Measurements from ENCODE around the gene GRAMD4.

GRAMD4 gene

DNA sequence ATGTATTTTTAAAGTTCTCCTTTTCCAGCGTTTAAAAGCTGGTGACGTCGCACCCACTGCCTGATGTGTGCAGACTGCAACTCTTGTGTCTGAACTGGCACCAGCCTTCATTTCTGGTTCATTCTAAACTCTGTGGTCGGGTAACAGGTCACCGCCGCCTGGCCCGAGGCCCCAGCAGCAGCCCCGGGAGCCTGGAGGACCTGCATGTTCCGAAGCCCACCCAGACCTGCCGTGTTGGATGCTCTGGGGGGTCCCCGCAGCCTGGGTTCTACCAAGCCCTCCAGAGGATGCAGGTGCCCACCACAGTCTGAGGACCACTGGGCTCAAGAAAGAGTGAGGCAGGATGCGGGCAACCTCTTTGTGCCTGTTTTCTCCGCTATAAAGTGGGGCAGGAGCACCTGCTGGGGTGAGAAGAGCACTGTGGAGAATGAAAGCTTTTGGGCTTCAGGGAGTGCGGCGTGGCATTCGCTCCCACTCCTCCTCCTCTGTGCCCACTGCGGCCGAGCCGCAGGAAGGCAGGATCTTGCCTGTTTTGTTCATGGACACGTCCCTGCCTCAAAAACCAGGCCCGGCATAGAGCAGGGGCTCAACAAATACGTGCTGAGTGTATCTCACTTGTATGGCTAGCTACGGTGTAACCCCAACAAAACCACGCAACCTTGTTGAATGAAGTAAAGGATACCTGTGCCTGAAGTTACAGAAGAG lies 77.8 kb downstream of the GRAMD4 start:
- in situ Hi-C loops (cut with HindIII; ENCODE audit: low pct_unique_long_range_greater_than_20kb, low sequenced_read_pairs), result no loop called here
- no peak for TF ChIP-seq JUND (IDR thresholded peaks at IDR 0.05; ENCODE audit: low read depth)
- DNase-seq (ENCODE audit: low read depth in 1 of 2, low spot score in 1 of 2), result no peak

DNA sequence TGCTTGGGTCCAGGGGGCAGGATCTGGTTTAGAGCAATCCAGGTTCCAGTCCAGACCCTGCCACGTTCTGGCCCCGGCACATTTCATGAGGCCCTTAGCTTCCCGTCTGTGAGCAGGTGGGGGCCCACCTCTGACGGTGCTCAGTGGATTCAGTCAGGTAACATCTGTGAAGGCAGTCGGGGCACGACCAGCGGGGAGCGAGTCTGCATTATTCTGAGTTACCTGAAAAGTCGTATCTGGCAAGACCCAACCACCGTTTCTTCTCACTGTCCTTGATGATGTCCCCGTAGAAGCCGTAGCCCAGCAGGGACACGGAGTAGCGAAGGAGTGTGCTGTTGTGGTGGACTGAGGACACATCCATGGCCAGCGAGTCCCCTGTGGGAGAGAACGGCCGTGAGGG lies 78.9 kb downstream of the GRAMD4 start:
- TF ChIP-seq JUND (IDR thresholded peaks at IDR 0.05; ENCODE audit: low read depth), result no peak
- in situ Hi-C loops (cut with HindIII; ENCODE audit: low pct_unique_long_range_greater_than_20kb, low sequenced_read_pairs), result no loop called here
- DNase-seq (ENCODE audit: low read depth in 1 of 2, low spot score in 1 of 2), result no peak

DNA sequence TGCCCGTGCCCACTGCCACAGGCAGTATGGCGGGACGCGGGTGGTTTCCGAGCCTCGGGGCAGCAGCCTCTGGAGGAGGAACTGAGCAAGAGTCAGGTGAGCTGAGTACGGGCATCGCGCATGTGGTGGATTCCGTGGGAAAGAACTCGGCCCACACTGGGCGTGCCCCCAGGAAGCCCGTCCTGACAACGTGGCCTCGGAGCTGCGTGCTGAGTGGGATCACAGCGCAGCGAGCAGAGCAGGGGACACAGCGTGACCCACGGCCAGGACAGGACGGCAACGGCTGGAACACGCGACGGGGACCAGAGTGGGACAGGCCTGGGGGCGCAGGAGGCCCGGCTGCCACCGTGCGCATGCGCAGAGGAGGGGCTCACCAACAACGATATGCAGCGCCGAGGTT lies 81.1 kb downstream of the GRAMD4 start:
- no peak for TF ChIP-seq JUND (IDR thresholded peaks at IDR 0.05; ENCODE audit: low read depth)
- no peak for DNase-seq (ENCODE audit: low read depth in 1 of 2, low spot score in 1 of 2)
- in situ Hi-C loops (cut with HindIII; ENCODE audit: low pct_unique_long_range_greater_than_20kb, low sequenced_read_pairs), result no loop called here

DNA sequence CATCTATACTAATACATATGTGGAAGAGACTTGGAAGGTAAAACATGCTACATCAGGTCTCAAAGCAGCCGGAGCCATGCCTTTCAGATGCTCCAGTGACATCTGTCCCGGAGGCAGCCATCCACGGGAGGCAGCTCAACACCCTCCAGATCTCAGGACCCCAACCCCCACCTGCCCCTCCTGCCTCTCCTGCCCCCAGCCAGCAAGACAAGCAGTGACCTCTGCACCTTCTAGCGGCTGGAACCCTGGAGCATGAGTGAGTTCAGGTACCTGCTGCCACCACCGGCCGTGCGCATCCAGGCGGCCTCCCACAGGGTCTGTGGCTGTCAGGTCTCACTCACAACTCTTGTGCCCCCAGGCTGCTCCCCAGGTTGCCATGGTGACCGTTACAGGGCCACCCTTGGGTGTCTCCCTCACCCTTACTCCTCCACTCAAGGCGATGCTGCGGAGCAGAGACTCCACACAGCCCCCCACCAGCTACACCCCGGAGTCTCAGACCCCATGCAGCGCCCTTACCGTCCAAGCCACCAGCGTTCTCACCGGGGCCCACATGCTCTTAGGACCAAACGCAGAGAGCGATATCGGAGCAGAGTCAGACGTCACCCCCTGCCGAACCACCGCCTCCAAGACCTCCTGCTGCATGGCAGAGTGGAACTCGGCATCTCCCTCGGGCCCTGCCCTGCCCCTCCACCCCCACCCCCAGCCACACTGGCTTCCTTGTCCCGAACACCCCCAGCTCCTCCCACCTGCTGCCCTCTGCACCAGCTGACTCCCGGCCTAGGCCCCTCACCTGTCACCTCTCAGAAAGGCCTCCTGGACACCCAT lies 83.2 kb downstream of the GRAMD4 start:
- DNase-seq (ENCODE audit: low read depth in 1 of 2, low spot score in 1 of 2), result no peak
- in situ Hi-C loops (cut with HindIII; ENCODE audit: low pct_unique_long_range_greater_than_20kb, low sequenced_read_pairs), result no loop called here
- no peak for TF ChIP-seq JUND (IDR thresholded peaks at IDR 0.05; ENCODE audit: low read depth)

DNA sequence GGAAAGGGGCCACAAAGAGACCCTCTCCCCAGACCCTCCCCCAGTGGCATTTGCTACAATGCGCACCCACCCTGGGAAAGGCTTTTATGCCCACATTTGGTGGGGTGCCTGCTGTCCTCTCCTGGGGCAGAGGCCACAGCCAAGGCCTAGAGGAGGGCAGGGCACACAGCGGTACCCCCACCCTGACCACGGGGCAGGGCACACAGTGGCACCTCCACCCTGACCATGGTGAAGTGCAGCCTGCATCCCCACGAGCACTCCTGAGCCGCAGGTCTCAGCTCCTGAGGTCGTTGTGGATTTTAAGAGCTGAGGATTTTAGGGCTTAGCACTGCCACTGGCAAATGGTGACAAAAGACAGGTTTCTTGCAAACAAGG lies 83.8 kb downstream of the GRAMD4 start:
- DNase-seq (ENCODE audit: low read depth in 1 of 2, low spot score in 1 of 2), result no peak
- in situ Hi-C loops (cut with HindIII; ENCODE audit: low pct_unique_long_range_greater_than_20kb, low sequenced_read_pairs), result no loop called here
- no peak for TF ChIP-seq JUND (IDR thresholded peaks at IDR 0.05; ENCODE audit: low read depth)

DNA sequence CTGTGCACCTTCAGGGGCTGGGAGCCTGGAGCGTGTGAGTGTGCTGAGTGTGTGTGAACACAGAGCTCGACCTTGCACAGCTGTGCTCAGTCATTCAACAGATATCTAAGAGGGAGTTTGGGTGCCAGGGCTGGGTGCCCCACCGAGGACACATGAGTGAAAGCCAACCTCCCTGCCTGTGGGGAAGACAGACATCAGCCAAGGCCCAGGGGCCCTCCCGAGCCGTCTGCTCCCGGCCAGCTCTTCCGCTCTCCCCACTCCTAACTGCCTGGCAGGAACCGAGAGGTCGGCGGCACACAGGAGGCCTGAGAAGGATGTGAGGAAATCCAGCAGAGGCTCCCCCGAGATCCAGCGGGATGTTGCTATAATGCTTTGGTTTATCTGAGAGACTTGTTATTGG lies 85.9 kb downstream of the GRAMD4 start:
- TF ChIP-seq JUND (IDR thresholded peaks at IDR 0.05; ENCODE audit: low read depth), result no peak
- in situ Hi-C loops (cut with HindIII; ENCODE audit: low pct_unique_long_range_greater_than_20kb, low sequenced_read_pairs), result no loop called here
- no peak for DNase-seq (ENCODE audit: low read depth in 1 of 2, low spot score in 1 of 2)

DNA sequence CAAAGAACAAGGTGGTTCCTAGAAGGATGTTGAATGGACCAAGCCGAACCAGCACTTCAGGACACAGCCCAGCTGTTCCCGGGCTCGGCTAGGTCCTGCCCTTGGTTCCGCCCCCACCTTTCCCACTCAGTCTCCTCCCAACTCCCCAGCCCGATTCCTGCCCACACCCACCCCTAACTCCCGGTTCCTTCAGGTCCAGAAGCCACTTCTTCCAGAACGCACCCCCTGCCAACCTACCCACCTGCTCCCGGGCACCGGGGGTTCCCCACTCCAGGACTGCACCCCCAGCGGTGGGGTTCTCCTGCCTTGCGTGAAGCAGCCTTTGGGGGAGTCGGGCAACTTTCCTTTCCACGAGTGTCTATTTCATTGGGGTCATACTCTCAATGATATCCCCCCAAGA lies 87.1 kb downstream of the GRAMD4 start:
- TF ChIP-seq JUND (IDR thresholded peaks at IDR 0.05; ENCODE audit: low read depth), result no peak
- DNase-seq (ENCODE audit: low read depth in 1 of 2, low spot score in 1 of 2), result no peak
- in situ Hi-C loops (cut with HindIII; ENCODE audit: low pct_unique_long_range_greater_than_20kb, low sequenced_read_pairs), result no loop called here

DNA sequence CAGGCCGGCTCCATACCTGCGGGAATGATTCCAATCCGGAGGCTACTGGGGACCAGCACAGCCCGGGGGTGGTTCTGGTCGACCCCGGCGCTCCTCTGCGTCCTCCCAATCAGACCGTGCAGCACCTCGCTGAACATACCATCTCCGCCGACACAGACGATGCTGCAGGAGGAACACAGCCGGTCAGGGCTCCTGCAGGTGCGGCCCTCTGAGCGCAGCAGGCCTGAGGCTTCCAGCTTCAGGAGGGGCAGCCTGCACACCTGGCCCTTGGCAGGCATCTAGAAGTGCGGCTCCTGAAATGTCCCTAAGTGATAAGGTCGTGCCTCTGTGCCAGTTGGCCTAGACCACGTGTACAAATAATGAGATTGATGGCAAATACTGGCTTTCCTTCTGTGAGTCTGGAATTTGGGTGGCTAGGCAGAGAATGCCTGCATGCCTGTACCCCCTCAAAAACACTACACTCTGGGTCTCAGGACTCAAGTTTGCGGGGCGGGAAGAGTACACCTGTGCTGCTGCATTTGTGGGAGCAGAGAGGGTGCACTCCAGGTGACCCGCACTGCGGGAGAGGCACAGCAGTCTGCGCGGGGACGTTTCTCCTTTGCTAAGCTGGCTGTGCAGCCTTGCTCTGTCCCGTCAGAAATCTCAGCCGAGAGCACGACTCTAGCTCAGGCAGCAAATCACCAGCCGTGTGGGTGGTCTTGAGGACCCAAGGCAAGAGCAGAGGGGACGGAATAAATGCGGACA lies 87.8 kb downstream of the GRAMD4 start:
- no peak for TF ChIP-seq JUND (IDR thresholded peaks at IDR 0.05; ENCODE audit: low read depth)
- no peak for DNase-seq (ENCODE audit: low read depth in 1 of 2, low spot score in 1 of 2)
- in situ Hi-C loops (cut with HindIII; ENCODE audit: low pct_unique_long_range_greater_than_20kb, low sequenced_read_pairs), result no loop called here

DNA sequence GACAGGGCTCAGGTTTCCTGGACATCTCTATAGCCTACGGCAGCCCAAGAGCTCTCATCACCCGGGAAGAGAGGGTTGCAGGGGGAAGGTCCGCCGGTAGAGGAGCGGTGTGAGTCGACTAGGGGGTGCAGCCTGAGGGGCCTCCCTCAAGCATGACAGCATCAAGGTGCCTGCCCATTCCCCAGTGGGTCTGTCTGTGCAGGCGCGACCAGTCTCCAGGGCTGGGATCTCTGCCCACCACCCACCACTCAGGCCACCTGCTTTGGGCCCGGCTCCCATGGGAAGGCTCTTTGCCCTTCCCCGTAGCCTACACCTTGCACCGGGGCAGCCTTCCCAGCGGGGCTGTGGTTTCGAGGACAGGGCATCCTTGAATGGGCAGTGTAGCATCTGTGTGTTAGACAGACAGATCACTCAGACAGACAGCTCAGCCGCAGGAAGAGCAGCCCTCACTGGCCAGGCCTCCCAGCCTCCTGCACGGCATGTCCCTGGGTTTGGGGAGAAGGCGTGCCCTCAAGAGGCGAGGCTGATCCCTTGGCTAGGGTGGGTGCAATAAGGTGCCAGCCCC lies 88.7 kb downstream of the GRAMD4 start:
- in situ Hi-C loops (cut with HindIII; ENCODE audit: low pct_unique_long_range_greater_than_20kb, low sequenced_read_pairs), result no loop called here
- no peak for TF ChIP-seq JUND (IDR thresholded peaks at IDR 0.05; ENCODE audit: low read depth)
- no peak for DNase-seq (ENCODE audit: low read depth in 1 of 2, low spot score in 1 of 2)

DNA sequence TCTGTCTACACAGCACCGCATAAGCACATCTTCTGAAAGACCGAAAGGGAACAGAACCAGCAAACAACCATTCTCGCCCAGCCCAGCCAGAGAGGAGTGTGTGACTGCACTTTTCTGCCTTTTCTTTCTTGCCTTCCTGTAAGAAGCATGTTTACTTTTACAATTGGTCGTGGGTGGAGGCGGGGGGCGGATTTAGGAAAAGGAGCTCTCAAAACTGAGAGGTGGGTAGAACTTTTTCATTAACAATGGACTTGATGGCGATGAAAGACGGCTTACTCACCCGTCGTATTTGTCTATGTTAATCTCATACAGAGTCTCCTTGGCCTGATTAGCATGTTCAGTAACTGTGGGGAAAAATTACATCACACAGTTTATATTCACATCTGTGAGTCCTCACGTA lies 90.6 kb downstream of the GRAMD4 start:
- in situ Hi-C loops (cut with HindIII; ENCODE audit: low pct_unique_long_range_greater_than_20kb, low sequenced_read_pairs), result no loop called here
- DNase-seq (ENCODE audit: low read depth in 1 of 2, low spot score in 1 of 2), result no peak

DNA sequence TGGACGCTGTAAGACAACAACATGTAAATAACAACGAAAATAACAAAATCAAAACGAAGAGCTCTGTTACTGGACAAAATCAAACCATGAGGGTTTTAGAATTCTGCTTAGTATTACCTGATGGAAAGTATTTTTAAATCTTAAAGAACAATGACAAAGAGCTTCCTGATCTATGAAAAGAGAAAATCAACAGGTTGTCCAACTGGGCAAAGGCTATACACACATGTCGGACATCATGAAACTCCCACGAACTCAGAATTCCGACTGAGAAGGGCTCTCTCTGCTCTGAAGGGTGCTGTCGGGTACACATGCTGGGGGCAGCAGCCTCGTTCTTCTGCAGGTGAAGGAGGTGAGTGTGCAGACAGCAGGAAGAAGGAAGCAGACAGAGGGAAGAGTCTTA lies 92.1 kb downstream of the GRAMD4 start:
- DNase-seq (ENCODE audit: low read depth in 1 of 2, low spot score in 1 of 2), result no peak
- in situ Hi-C loops (cut with HindIII; ENCODE audit: low pct_unique_long_range_greater_than_20kb, low sequenced_read_pairs), result no loop called here
- no peak for TF ChIP-seq JUND (IDR thresholded peaks at IDR 0.05; ENCODE audit: low read depth)

More for the DNA sequence above, 90.6 kb downstream of the GRAMD4 start:
- TF ChIP-seq JUND (IDR thresholded peaks at IDR 0.05; ENCODE audit: low read depth), result no peak

DNA sequence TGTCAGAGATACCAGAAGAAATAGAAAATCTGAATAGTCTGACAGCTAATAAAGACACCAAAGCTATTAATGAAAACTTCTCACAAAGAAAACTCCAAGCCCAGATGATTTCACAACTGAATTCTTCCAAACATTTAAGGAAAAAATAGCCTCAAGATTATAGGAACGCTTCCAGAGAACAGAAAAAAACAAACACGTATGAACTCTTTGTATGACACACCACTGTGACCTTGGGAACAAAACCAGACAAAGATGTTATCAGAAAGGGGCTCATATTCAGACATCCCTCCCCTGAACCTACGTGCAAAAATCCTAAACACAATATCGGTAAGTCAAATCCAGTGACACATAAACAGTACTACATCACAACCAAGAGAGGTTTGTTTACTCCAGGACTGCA lies 94.4 kb downstream of the GRAMD4 start:
- in situ Hi-C loops (cut with HindIII; ENCODE audit: low pct_unique_long_range_greater_than_20kb, low sequenced_read_pairs), result no loop called here
- TF ChIP-seq JUND (IDR thresholded peaks at IDR 0.05; ENCODE audit: low read depth), result no peak
- no peak for DNase-seq (ENCODE audit: low read depth in 1 of 2, low spot score in 1 of 2)

DNA sequence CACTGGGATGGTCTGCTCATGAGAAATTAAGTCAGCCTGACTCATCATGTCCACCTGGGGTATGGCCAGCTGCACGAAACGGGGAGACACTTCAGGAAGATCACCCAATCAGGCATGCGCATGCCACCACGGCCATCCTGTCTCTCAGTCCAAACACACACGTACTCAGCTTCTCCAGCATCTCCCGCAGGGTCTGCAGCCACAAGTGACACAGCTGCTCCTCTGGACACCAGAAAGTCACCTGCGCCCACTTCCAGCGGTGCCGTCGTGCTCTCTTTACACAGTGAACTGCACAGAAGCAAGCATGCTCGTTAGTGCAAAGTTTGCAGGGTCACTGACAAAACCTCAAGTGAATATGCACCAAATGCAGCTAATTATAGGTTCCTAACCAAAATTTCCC lies 99.7 kb downstream of the GRAMD4 start:
- in situ Hi-C loops (cut with HindIII; ENCODE audit: low pct_unique_long_range_greater_than_20kb, low sequenced_read_pairs), result no loop called here
- no peak for TF ChIP-seq JUND (IDR thresholded peaks at IDR 0.05; ENCODE audit: low read depth)
- no peak for DNase-seq (ENCODE audit: low read depth in 1 of 2, low spot score in 1 of 2)
